Loucy (cell line): Measurements from ENCODE around the gene GNB1L.

ENCODE experiments used
- EZH2phosphoT487 ChIP-seq: fragments of 200-600 bp; IDR thresholded peaks from 2 replicates; pipeline ENCODE4 v1.6.1; 2018; ENCODE audit warnings: antibody characterized with exemption, mild to moderate bottlenecking, moderate library complexity, borderline replicate concordance
- TF ChIP-seq, protein P1 (sequence below): fragments of 200-600 bp; sonication (generic); conservative IDR thresholded peaks from 2 replicates; pipeline ENCODE4 v1.5.1; 2014; ENCODE audit warnings: mild to moderate bottlenecking, antibody characterized with exemption, low read length

DNA sequence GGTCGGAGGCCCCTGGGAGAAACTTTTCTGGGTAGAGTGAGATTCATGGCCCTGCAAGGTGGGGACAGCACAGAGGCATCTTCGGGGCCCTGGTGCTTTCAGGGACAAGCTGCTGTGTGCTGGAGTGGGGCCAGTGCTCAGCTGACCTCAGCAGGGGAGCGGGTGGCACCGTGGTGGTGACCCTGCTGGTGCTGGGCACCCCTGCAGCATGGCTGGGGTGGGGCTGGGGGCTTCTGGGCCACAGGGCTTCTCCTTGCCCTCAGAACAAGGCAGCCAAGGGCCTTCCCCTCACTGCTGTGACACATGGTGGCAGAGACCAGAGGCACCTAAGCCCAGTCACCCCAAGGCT is 24.9 kb upstream of the GNB1L start:
- TF ChIP-seq, protein P1, sequence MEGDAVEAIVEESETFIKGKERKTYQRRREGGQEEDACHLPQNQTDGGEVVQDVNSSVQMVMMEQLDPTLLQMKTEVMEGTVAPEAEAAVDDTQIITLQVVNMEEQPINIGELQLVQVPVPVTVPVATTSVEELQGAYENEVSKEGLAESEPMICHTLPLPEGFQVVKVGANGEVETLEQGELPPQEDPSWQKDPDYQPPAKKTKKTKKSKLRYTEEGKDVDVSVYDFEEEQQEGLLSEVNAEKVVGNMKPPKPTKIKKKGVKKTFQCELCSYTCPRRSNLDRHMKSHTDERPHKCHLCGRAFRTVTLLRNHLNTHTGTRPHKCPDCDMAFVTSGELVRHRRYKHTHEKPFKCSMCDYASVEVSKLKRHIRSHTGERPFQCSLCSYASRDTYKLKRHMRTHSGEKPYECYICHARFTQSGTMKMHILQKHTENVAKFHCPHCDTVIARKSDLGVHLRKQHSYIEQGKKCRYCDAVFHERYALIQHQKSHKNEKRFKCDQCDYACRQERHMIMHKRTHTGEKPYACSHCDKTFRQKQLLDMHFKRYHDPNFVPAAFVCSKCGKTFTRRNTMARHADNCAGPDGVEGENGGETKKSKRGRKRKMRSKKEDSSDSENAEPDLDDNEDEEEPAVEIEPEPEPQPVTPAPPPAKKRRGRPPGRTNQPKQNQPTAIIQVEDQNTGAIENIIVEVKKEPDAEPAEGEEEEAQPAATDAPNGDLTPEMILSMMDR = no peak
- no peak for TF ChIP-seq EZH2phosphoT487
